Small intestine (tissue), 7 donors: ENCODE measurements around the gene DDI2. TPM values are rescaled to one million over a fixed set of nuclear protein-coding genes. Genes with fewer than 3 reads are reported as not detected.
"Not testable (repeated sequence)": the region's sequence is repeated elsewhere in the genome, so short reads cannot be mapped to it uniquely, and the experiment has no call there.

ENCODE experiments used
- DNase-seq, 2 donors: peaks; one replicate each; pipeline versions ENCODE4 v3.0.0 to v3.0.0-alpha.2; 2013
- FAIRE-seq: peaks from 2 replicates; lab custom pipeline; 2012; peaks lifted over from hg19 to GRCh38; lab: Jason Lieb, UNC
- H3K27ac ChIP-seq, 3 donors: one replicate each; pipeline ENCODE4 v1.5.1; 2013; ENCODE audit warnings: low read length in 2 of 3, mild to moderate bottlenecking in 2 of 3, control low read depth in 1 of 3, inconsistent platforms in 1 of 3, low read depth in 1 of 3, moderate library complexity in 1 of 3
- H3K27me3 ChIP-seq, 3 donors: one replicate each; pipeline ENCODE4 v1.6.1; 2013; ENCODE audit warnings: low read length in 3 of 3, inconsistent platforms in 1 of 3; ENCODE audit not compliant: control insufficient read depth in 3 of 3, insufficient read depth in 3 of 3
- H3K36me3 ChIP-seq, 3 donors: one replicate each; pipeline ENCODE4 v1.6.1; 2013; ENCODE audit warnings: low read length in 3 of 3, inconsistent platforms in 1 of 3, low read depth in 1 of 3, mild to moderate bottlenecking in 1 of 3, moderate library complexity in 1 of 3; ENCODE audit not compliant: control insufficient read depth in 3 of 3, insufficient read depth in 2 of 3
- H3K4me1 ChIP-seq, 3 donors: one replicate each; pipeline ENCODE4 v1.6.1; 2013; ENCODE audit warnings: low read length in 2 of 3, inconsistent platforms in 1 of 3, low read depth in 1 of 3, mild to moderate bottlenecking in 1 of 3, moderate library complexity in 1 of 3; ENCODE audit not compliant: control insufficient read depth in 3 of 3, insufficient read depth in 2 of 3
- H3K4me3 ChIP-seq, 3 donors: one replicate each; pipeline ENCODE4 v1.5.1; 2013; ENCODE audit warnings: low read length in 3 of 3, control low read depth in 1 of 3, inconsistent platforms in 1 of 3, low read depth in 1 of 3, mild to moderate bottlenecking in 1 of 3, moderate library complexity in 1 of 3
- H3K9me3 ChIP-seq, 2 donors: one replicate each; pipeline ENCODE4 v1.6.1; 2013; ENCODE audit warnings: low read depth in 1 of 2, low read length in 1 of 2; ENCODE audit not compliant: control insufficient read depth in 2 of 2, insufficient read depth in 1 of 2
- WGBS, 3 donors: extraction: QIAGEN DNeasy Blood & Tissue Kit; methylation state at CpG; one replicate each; pipeline ENCODE4 v1.1.7; 2013; 5-methylcytosine and 5-hydroxymethylcytosine counted together
- polyA plus RNA-seq, 4 donors: library from polyadenylated mRNA; stranded (reverse) in 3 of 4; unstranded in 1 of 4; fragments of 200-250 nt in 3 of 4; fragments of 120-200 nt in 1 of 4; gene quantifications; one replicate each; pipeline versions ENCODE4 v1.2.1 to v1.2.3, GENCODE V29; 2013
- donor health status: healthy with polysubstance abuse.
- donor health status: control.
- donor health status: control.
- donor health status: Bipolar disorder and iron deficiency.
- donor health status: healthy.

The DDI2 gene
- polyA plus RNA-seq, 4 donors: 4.3 to 34.7 (median 9.7) TPM

GRCh38 chr1:15690317-15690716, 73.1 kb downstream of the DDI2 start:
- no peaks in the 10 kb centered on the region for H3K27me3 ChIP-seq
- peaks cover 0 to 10% (median 0%) of the 10 kb centered on the region in 3 donors for H3K4me1 ChIP-seq
- H3K27ac ChIP-seq: no peak overlapping the region
- H3K9me3 ChIP-seq: no peaks in the 10 kb centered on the region
- peaks cover 0 to 18% (median 3%) of the 10 kb centered on the region in 3 donors for H3K36me3 ChIP-seq
- FAIRE-seq (no peak), DNase-seq (no peak)
- 95 to 99% (median 95%) methylated on average over 6 of the region's 6 CpGs for WGBS, 3 donors
- H3K4me3 ChIP-seq: no peak overlapping the region

GRCh38 chr1:15691434-15692032, 74.3 kb downstream of the DDI2 start:
- Histone ChIP-seq H3K36me3 (peaks cover 0 to 22% (median 3%) of the 10 kb centered on the region in 3 donors), H3K27ac (no peak overlapping the region), H3K9me3 (no peaks in the 10 kb centered on the region), H3K4me1 (peaks cover 0 to 6% (median 0%) of the 10 kb centered on the region in 3 donors), H3K27me3 (no peaks in the 10 kb centered on the region), H3K4me3 (no peak overlapping the region)
- FAIRE-seq: no peak
- no peak for DNase-seq
- 68 to 90% (median 89%) methylated on average over 11 of the region's 11 CpGs for WGBS, 3 donors

GRCh38 chr1:15692121-15692682, 74.9 kb downstream of the DDI2 start:
- Histone ChIP-seq H3K27ac (no peak overlapping the region), H3K27me3 (no peaks in the 10 kb centered on the region), H3K4me1 (peaks cover 0 to 6% (median 0%) of the 10 kb centered on the region in 3 donors), H3K4me3 (no peak overlapping the region), H3K36me3 (peaks cover 0 to 28% (median 3%) of the 10 kb centered on the region in 3 donors), H3K9me3 (no peaks in the 10 kb centered on the region)
- DNase-seq: no peak
- FAIRE-seq: no peak
- WGBS, 3 donors: 66 to 81% (median 72%) methylated on average over 5 of the region's 5 CpGs

GRCh38 chr1:15693371-15693770, 76.1 kb downstream of the DDI2 start:
- Histone ChIP-seq H3K4me3 (no peak overlapping the region), H3K9me3 (no peaks in the 10 kb centered on the region), H3K4me1 (peaks cover 0 to 3% (median 0%) of the 10 kb centered on the region in 3 donors), H3K27ac (no peak overlapping the region), H3K36me3 (peaks cover 0 to 36% (median 3%) of the 10 kb centered on the region in 3 donors), H3K27me3 (no peaks in the 10 kb centered on the region)
- 83 to 93% (median 88%) methylated on average over 5 of the region's 5 CpGs for WGBS, 3 donors
- no peak for DNase-seq
- no peak for FAIRE-seq

GRCh38 chr1:15696956-15697521, 79.8 kb downstream of the DDI2 start:
- 53 to 78% (median 60%) methylated on average over 10 of the region's 10 CpGs for WGBS, 3 donors
- H3K27ac ChIP-seq: peak overlapping the region in 1 of 3 donors; percentile 81
- peaks cover 0 to 3% (median 0%) of the 10 kb centered on the region in 3 donors for H3K4me1 ChIP-seq
- H3K4me3 ChIP-seq: no peak overlapping the region
- DNase-seq: no peak
- no peaks in the 10 kb centered on the region for H3K27me3 ChIP-seq
- no peak for FAIRE-seq
- peaks cover 0 to 26% (median 0%) of the 10 kb centered on the region in 3 donors for H3K36me3 ChIP-seq
- H3K9me3 ChIP-seq: no peaks in the 10 kb centered on the region

- Histone ChIP-seq H3K9me3 (no peaks in the 10 kb centered on the region), H3K4me3 (no peak overlapping the region), H3K36me3 (peaks cover 0 to 28% (median 0%) of the 10 kb centered on the region in 3 donors), H3K4me1 (peaks cover 0 to 5% (median 5%) of the 10 kb centered on the region in 3 donors), H3K27ac (no peak overlapping the region), H3K27me3 (no peaks in the 10 kb centered on the region)
- FAIRE-seq (no peak), DNase-seq (no peak)
- WGBS, 3 donors: 96 to 100% (median 98%) methylated on average over 2 of the region's 2 CpGs
Measured at GRCh38 chr1:15698201-15698600, 80.9 kb downstream of the DDI2 start.

- WGBS, 3 donors: 95 to 96% (median 96%) methylated on average over 4 of the region's 4 CpGs
Measured at GRCh38 chr1:15699321-15699720, 82.1 kb downstream of the DDI2 start.

GRCh38 chr1:15700508-15700907, 83.2 kb downstream of the DDI2 start:
- DNase-seq (no peak), FAIRE-seq (no peak)
- no peaks in the 10 kb centered on the region for H3K9me3 ChIP-seq
- H3K27ac ChIP-seq: peak overlapping the region in 1 of 3 donors; percentile 11
- H3K4me1 ChIP-seq: peaks cover 0 to 13% (median 2%) of the 10 kb centered on the region in 3 donors
- no peaks in the 10 kb centered on the region for H3K27me3 ChIP-seq
- 72 to 88% (median 87%) methylated on average over 6 of the region's 6 CpGs for WGBS, 3 donors
- no peak overlapping the region for H3K4me3 ChIP-seq
- H3K36me3 ChIP-seq: peaks cover 0 to 34% (median 0%) of the 10 kb centered on the region in 3 donors

More at GRCh38 chr1:15699321-15699720, 82.1 kb downstream of the DDI2 start:
- Histone ChIP-seq H3K4me1 (peaks cover 0 to 13% (median 2%) of the 10 kb centered on the region in 3 donors), H3K36me3 (peaks cover 0 to 25% (median 0%) of the 10 kb centered on the region in 3 donors)
- H3K27me3 ChIP-seq, FAIRE-seq, H3K27ac ChIP-seq, DNase-seq, H3K4me3 ChIP-seq, H3K9me3 ChIP-seq: not testable (repeated sequence)
